C1 segment of cervical spinal cord (tissue), 14 donors: Measurements from ENCODE around the gene FAM83G.

Source experiments
- DNase-seq, 14 donors: peaks; one replicate each; lab custom pipeline; 2025; lab: John Stamatoyannopoulos, UW

The FAM83G gene

DNA sequence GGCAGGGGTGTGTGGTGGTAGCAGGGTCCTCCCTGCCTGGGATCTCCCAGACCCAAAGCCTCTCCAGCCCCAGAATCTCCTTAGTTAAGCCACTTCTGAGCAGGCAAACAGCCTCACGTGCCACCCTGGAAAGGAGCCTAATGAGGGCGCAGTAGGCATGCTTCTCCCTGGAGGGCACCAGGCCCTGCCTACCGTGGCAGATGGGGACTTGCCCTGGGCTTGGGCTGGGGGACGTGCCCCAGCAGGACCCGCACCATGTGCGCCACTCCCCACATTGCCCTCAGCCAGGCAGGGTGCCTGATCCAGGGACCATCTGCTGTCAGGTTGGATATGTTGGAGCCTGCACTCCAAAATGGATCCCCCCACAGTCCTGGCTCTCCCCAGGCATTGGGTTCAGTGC is 14.2 kb downstream of the FAM83G start:
- DNase-seq, result no peak

DNA sequence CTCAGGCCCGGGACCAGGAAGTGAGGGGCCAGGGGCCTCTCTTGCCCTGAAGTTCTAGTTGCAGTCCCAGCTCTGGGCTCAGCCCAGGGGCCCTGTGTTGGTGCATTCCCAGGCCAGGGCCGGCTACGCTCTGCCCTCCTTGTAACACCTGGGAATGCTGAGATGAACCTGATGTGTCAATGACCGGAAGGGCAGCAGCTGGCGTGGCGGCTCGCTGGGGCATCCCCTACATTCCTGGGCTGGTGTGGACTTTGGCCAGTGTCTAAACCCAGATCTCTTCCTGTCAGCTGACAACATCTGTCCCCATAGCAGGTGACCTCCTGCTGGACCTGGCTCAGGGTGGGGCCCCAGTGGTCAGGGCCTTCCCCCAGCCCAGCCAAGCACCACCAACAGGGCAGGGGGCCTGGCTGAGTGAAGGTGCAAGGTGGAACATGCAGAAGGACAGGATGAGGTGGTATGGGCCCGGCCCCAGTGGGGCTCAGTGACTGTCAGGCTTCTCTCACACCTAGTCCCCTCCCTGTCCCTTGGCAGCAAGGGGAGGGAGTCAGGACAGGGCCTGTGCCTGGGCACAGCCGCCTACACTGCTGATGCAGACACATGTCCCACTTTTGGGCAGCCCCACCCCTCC is 15.9 kb downstream of the FAM83G start:
- no peak for DNase-seq

DNA sequence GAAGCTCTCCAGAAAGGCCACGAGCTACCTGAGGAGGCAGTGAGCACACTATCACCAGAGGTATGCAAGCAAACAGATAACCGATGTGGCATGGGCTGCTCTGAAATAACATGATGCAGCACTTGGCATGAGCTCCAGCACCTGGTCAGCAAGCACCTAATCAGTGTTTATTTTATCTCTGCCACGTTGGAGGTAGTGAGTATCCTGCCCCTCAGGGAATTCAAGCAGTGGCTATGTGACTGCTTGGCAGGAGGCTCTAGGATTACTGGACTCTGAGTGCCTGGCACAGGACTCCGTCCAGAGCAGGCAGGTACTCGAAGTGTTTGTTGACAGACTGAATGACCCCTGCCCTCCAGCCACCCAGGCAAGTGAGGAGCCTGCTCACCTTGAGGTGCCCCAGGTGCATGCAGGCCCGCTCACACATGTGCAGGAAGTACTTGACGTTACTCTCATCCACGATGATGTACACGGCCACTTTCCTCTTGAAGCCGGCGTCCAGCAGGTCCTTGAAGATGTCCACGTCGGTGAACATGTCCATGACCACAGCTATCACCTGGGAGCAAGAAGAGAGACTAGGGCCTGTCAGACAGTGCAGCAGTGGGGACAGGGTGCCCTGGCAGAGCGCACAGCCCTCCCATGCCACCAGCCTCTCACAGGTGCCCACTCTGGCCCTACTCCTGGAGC is 16.6 kb downstream of the FAM83G start:
- DNase-seq, result no peak

DNA sequence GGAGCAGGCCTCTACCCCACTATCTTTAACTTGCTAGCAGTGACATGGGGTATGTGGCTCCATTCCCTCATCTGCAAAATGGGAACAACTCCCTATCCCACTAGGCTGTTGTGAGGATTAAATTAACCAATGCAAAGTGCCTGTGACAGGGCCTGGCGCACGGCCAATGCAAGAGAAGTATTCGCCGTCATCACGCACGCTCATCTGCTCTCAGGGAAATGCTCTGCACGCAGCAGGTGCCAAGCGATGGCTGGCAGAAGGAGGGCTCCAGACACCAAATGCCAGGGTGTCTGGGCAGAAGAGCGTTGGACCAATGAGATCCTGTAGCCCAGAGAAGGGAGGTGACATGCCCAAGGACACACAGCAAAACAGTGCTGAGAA is 17.3 kb downstream of the FAM83G start:
- no peak for DNase-seq

DNA sequence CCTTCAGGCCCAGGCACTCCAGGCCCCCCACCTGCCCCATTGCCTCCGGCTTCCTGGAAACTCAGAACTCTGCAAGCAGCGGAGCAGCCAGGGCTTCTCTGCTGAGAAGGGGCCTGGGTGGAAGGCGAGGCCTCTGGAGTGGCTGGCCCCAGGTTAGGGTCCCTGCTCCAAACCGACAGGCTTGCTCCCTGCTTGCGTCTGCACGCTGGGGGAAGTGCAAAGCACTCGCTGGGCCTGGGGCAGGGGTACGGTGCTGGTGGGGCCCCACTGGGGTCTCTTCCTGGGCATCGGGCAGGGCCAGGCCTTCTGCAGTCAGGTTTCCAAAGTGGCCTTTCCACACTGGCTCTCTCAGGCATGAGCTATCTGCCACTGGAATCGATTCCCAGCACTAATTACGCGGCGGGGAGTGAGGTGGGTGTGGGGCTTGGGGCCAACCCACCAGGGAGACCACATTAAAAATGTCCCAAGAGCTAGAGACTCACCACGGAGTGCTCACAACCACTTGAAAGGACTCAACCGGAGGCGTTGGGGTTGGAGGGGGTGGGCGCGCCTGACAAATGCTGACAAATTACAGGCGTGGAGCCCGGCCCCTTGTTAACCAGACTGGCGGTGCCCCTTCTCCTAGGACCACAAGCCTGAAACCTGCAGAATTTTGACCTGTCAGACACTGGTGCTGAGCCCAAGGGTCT is 17.9 kb downstream of the FAM83G start:
- DNase-seq, result no peak

DNA sequence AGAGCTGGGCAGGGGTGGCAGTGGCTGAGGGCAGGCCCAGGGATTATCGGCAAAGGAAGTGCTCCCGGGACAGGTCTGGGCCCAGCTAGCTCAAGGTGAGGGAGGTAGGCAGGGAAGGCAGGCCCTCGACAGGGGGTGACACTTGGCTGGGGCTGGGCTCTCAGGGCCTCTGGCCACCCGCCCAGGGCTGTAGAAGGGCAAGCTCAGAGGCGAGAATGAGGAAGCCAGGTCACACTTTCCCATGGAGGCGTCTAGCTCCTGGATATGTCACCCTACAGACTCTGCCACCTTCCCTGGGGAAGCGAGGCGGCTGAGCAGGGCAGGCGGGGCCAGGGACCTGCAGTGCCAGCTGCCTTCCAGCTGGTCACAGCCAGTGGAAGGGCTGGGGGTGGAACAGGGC is 19.1 kb downstream of the FAM83G start:
- DNase-seq, result no peak

DNA sequence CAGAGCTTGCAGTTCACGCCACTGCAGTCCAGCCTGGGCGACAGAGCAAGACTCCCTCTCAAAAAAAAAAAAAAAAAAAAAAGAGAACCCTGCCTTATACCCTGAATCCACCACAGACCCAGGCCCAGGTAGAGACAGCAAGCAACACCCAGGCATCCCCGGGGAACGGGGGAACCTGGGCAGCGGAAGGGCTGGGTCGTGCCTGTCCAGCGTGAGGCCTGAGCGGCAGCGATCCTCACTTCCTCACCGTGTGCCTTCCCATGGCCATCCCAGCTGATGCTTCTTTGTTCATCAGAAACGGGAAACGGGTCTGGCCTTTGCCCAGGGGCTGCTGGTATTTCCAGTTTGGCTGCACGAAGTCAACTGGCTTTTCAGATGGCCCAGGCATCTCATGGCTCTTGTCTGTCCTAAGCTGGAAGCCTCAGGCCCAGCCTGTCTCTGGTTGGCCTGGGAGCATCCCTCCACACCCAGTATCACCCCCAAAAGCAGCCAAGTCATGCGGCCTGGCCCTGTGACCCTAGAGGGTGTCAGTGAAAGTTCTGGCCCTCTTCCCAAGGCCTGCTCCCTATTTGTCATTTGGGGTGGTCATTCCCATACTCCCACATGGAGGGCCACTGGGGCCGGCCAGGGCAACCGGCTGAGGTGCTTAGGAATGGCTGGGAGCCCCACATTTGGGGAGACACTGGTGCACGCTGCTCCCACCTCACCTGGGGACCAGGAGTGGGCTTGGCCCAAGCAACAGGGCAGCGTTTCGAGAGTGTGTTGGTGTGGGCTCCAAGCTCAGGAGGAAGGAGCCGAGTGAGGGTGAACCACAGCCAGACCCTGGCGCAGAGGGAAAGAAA is 20.1 kb downstream of the FAM83G start:
- no peak for DNase-seq

DNA sequence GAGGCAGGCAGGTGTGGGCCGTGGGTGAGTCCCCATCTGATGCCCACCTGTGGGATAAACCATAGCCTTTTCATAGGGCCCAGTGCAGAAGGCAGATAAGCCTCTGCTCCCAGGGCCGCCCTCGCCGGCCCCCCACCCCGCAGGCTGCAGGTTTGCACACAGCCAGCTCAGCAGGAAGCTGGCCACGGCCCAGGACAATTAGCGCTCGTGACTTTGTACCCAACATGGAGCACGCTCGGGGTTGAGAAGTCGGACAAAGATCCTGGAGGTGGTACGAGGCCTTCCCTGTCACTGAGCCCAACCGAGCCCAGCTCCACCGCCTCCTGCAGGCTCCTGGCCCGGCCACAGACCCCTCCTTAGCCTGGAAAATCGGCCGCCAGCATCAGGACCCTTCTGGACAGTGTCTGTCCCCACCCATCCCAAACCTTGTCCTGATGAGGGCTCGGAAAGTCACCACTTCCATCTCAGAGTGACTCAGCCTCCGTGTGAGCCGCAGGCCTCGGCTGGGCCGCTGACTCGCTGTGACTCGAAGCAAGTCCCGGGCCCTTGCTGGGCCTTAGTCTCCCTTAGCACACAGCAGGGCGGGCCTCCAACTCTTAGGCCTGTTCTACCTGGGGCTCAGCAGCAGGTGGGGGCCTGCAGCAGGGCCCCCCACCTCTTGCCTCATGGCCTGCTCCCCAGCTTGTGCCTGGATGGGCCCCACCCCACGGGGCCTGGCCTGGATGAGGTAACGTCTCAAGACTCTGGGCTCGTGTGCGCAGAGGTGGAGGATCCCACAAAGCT is 22.7 kb downstream of the FAM83G start:
- no peak for DNase-seq

DNA sequence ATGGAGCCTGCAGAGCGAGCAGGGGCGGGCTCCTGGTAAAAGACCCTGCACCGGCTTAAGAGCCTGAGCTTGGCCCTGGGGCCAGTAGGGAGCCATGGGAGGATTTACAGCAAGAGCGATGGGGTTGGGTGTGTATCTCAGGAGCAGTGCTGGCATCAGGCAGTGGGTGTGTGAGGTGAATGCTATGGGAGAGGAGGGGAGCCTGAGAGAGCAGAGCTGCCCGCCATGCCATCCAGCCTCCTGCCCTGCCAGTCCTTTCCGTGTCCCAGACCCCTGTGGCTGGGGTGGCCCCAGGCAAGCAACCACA is 23.3 kb downstream of the FAM83G start:
- DNase-seq, result no peak

DNA sequence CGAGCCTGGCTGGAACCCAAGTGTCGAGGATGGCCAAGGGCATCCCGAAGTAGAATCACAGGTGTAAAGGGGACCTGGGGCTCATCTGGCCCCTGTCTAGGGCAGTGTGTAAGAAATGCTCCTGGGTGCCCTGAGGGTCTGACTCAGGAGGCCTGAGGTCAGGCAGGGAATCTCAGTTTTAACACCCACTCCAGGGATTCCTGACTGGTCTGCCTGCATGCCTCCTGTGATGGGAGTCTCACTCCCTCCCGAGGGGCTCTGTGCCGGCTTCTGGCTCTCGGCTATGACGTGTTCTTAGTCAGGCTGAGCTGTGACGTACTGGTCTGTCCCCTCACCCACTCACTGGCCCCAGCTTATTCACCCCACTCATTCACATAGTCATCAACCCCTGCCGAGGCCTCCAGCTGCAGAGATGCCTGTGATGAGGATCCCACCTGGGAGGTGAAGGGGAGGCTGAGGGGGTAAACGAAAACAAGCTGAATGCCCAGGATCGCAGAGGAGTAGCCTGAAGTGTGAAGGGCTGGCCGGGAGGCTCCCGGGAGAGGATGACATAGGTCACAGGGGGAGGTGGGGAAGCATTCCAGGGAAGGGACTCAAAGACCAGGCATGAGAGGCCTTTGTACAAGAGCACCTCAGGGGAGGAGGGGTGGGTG is 23.8 kb downstream of the FAM83G start:
- no peak for DNase-seq

DNA sequence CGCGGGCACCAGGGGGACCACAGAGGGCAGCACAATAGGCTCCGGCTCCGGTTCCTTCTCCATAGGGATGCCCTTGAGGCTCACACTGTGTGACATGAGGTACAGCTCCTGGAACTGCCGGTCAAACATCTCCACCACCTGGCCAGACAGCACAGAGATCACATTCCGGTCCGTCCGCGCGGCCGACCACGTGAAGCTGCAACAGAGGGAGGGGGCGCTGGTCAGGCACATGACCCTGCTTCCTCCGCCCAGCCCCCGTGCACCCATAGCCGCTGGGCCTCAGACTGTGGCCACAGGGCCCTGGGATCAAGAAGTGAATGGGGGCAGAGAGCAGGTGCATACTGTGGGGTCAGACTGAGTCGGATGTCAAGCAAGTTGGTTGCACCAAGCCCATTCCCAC is 25.9 kb downstream of the FAM83G start:
- no peak for DNase-seq

DNA sequence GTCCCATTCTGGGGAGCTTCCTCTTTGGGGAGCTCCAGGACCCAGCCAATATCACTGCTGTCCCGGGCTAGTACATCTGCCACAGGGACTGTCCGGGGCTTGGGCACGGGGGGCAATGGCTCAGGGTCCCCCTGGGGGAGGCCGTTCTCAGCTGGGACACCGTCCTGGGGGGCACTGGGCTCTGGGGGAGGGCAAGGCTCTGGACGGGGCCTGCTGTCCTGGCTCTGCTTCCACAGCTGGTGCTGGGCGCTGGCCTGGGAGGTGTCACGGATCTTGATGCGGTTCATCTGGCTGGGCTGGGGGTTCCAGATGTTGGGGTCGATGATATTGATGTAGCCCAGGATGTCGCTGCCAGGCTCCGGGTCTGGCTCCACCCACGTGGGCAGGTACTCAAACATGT is 26.5 kb downstream of the FAM83G start:
- no peak for DNase-seq

DNA sequence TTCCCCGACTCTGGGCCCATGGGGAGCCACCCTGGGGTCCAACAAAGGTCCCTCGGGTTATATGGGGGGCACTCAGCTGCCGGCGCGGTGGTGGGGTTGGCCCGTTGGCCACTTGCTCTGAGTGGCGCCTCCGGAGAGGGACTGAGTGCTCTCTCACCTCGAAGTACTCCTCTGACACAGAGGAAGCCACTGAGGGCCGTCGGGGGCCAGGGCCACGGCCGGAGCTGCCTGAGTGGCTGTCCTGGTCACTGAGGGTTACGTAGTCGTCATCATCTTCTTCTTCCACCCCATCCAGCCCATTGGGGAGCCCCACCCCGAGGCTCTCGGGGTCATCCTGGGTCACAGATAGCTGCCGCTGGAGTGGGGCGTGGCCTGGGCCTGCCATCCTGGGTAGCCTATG is 26.9 kb downstream of the FAM83G start:
- DNase-seq, result no peak

DNA sequence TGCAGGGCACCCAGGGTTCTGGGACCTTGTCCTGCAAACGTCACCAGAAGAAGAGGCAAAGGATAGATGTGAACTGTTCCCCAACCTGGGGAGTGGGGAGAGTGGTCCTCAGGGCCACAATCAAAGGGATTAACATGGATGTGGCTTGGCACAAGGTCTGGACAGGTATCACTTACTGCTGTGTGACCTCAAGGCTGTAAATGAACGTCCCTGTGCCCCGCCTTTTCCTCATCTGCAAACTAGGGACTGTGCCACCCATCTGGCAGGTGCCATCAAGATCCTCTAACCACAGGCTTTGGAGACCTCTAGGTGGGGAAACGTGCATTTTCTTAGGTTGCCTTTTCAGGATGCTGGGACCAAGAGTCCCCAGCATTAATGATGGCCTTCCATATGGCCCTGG is 27.5 kb downstream of the FAM83G start:
- DNase-seq, result no peak

DNA sequence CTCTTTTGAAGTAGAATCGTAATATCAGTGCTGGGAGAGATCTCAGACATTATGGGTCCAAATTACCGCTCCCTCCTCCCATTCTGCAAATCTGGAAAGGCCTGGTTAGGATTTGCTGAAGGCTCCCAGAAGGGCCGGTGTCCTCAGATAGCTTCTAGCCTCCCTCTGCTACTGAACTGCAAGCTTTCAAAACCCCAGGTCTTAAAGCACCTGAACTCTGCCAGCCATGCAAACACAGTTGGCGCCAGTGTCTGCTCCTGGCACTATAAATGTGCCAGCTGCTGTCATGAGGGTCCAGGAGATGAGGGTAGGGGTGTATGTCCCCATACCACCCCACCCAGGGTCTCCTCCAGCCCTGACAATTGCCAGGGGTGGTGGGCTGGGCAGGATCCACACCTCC is 28.4 kb downstream of the FAM83G start:
- DNase-seq, result no peak

DNA sequence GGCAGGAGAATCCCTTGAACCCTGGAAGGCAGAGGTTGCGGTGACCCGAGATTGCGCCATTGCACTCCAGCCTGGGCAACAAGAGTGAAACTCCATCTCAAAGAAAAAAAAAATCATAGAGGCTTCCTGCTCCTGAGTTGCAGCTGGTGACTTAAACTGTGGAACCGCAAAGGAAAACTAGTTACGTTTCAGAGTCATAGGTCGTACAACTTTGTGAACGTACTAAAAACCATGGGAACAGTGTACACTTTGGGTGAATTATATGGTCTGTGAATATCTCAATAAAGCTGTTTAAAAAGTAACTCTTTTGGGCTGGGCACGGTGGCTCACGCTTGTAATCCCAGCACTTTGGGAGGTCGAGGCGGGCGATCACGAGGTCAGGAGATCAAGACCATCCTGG is 29.0 kb downstream of the FAM83G start:
- DNase-seq, result no peak

DNA sequence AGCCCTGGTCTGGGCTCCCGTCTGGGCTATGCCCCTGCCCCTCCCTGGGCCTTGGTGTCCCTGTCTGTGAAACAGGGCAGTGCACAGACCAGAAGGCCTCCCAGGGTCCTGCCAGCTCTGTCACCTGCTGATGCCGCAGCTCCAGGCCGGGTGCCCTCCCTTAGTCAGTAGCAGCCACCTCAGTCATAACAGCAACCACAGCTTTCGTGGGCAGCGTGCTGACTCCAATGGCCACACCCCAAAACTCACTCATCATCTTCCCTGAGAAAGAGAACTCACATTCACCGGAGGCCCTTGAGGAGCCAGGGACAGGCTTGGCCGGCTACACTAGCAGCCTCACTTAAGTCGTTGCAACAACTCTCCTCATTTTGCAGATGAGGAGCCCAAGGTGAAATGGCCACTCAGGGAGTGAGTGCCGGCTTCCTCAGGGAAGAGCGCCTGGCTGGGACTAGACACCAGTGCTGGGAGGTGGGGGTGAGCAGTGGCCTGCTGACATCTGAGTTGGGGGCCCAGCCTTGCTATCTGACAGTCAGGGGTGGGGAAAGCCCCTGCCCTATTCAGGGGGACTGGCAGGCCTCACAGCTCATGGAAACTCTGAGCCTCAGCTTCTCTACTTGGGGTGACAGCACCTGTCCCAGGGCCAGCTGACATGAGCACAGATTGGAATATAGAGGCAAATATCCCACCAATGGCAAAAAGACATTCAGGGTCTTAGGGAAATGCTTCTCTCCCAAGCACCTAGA is 30.0 kb downstream of the FAM83G start:
- DNase-seq, result no peak

DNA sequence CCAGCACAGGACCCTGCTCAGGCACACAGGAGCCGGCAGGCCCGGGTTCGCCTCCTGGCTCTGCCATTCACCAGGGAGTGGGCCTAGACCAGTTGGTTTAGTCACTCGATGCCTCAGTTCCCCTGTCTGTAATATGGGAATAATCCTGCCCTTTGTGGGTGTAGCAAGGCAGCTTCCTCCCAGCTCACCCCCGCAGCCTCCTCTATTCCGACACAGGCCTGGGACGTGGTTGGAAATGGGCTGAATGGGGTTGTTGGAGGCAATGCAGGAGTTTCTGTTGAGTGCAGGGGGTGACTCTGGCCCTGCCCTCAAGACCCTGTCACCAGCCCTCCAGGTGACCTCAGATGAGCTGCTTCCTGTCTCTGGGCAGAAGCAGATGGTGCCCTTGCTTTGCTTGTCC is 32.8 kb downstream of the FAM83G start:
- DNase-seq, result no peak

DNA sequence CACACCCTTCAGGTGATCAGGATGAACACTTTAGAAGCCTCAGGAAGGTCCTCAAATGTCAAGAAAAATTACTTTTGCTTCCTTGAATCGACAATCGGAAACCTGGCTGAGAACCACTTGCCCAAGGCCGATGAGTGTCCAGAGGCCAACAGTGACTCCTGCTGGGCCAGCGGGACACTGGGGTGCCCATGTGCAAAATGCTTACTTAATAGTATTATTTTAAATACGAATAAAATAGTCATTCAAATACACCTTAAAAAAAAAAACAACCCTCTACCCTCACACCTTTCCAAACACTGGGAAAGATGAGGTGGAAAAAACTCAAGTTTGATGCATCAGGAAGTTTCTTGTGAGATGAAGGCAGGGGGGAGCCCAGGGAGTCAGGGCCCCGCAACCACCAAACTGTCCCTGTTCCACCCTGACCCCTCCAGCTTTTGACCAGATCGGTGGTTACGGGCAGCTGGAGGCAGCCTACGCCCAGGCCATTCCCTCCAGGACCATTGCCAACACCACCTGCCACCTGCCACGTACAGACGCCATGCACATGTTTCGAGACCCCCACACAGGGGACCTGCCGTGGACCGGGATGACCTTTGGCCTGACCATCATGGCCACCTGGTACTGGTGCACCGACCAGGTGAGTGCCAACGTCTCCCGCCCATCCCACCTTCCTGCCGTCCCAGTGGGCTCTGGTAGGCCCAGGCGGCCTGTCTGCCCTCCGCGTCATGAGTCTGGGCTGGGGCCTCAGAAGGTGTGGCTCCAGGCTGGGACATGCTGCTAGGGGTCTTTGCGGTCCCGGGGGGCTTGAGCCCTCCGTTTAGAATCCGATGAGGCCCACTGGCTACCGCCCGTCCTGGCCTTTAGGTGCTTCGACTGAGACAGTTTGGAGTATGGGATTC is 33.7 kb downstream of the FAM83G start:
- no peak for DNase-seq
